ENCODE data around the gene LCA5L. TPM values are rescaled to one million over a fixed set of nuclear protein-coding genes. Genes with fewer than 3 reads are reported as not detected.

LCA5L gene
- polyA plus RNA-seq (0.74 to 0.96 TPM (median 0.94 TPM) in 3 replicates), polyA minus RNA-seq (0.16 to 0.83 TPM in 2 of 3 replicates, not detected in the other)
- 0.87 TPM for polyA plus RNA-seq (2011; ENCODE audit: low read depth)
- 0.92 and 2.1 TPM in 2 replicates for polyA plus RNA-seq (2011; cell fraction: cytosol; rRNA removed)
- 1.1 and 1.4 TPM in 2 replicates for polyA plus RNA-seq (2011; cell fraction: nucleus; rRNA removed)
- polyA plus RNA-seq (2012; ENCODE audit: low replicate concordance), result 0.78 and 1.1 TPM in 2 replicates
- polyA minus RNA-seq (2011; cell fraction: cytosol; rRNA and poly(A)+ RNA removed), result 2.1 TPM
- polyA minus RNA-seq (2011; cell fraction: nucleus; rRNA and poly(A)+ RNA removed), result 0.85 TPM in 1 of 2 replicates, not detected in the other

- H3K4me3 ChIP-seq (ENCODE audit: control insufficient read depth in 2 of 3, extremely low read depth in 1 of 3, insufficient read depth in 2 of 3, low read depth in 1 of 3, low read length in 3 of 3), result peak within 1 kb of the TSS; percentile 77 to 87 (median 79)
- H3K9me3 ChIP-seq (ENCODE audit: control insufficient read depth, low read depth, low read length), result no peaks in the 10 kb centered on the region
- peaks cover 12% of the 10 kb centered on the region for H3K4me1 ChIP-seq (ENCODE audit: control insufficient read depth, extremely low read depth, insufficient read depth, low read length)
- no peak for TF ChIP-seq EZH2 (IDR thresholded peaks at IDR 0.05; ENCODE audit: low read length)
- TF ChIP-seq, protein P1, sequence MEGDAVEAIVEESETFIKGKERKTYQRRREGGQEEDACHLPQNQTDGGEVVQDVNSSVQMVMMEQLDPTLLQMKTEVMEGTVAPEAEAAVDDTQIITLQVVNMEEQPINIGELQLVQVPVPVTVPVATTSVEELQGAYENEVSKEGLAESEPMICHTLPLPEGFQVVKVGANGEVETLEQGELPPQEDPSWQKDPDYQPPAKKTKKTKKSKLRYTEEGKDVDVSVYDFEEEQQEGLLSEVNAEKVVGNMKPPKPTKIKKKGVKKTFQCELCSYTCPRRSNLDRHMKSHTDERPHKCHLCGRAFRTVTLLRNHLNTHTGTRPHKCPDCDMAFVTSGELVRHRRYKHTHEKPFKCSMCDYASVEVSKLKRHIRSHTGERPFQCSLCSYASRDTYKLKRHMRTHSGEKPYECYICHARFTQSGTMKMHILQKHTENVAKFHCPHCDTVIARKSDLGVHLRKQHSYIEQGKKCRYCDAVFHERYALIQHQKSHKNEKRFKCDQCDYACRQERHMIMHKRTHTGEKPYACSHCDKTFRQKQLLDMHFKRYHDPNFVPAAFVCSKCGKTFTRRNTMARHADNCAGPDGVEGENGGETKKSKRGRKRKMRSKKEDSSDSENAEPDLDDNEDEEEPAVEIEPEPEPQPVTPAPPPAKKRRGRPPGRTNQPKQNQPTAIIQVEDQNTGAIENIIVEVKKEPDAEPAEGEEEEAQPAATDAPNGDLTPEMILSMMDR (optimal IDR thresholded peaks at IDR 0.05 in 1 of 3, IDR thresholded peaks at IDR 0.05 in 1 of 3, conservative IDR thresholded peaks at IDR 0.05 in 1 of 3; ENCODE audit: extremely low read depth in 1 of 3, insufficient read depth in 2 of 3, low read length in 3 of 3), result peak in 2 of 3 experiments; percentile 30 to 31
- DNase-seq (ENCODE audit: low read depth, low spot score) (peak; percentile 15), FAIRE-seq (no peak)
- H3K4me2 ChIP-seq (ENCODE audit: control insufficient read depth, extremely low read depth, insufficient read depth, low read depth, low read length), result peak within 1 kb of the TSS; percentile 92
- no peaks in the 10 kb centered on the region for H3K79me2 ChIP-seq (ENCODE audit: control insufficient read depth, insufficient read depth, low read length)
- no peaks in the 10 kb centered on the region for H4K20me1 ChIP-seq (ENCODE audit: control insufficient read depth, extremely low read depth, insufficient read depth, low read length)
- no peaks in the 10 kb centered on the region for H3K9me1 ChIP-seq (ENCODE audit: control insufficient read depth, extremely low read depth, insufficient read depth, low read length)
- H3K27ac ChIP-seq (ENCODE audit: control insufficient read depth, insufficient read depth, low read length), result peak within 1 kb of the TSS; percentile 82
- no peaks in the 10 kb centered on the region for H3K27me3 ChIP-seq (ENCODE audit: control insufficient read depth, extremely low read depth, insufficient read depth, low read length)
- peak within 1 kb of the TSS; percentile 85 for H3K9ac ChIP-seq (ENCODE audit: control insufficient read depth, extremely low read depth, insufficient read depth, low read length)
- H2AFZ ChIP-seq (ENCODE audit: control insufficient read depth, low read length), result peak within 1 kb of the TSS; percentile 98
- dilution Hi-C loops (cut with MboI; ENCODE audit: extremely low pct_ligation_motif_present, low sequenced_read_pairs), result no loop called here
- H3K36me3 ChIP-seq (ENCODE audit: control insufficient read depth in 2 of 2, extremely low read depth in 1 of 2, insufficient read depth in 2 of 2, low read length in 2 of 2), result no peaks in the 10 kb centered on the region
These were observed at the start of gene LCA5L for GRCh38 chr21:39445321-39446269. TSS of gene LCA5L (minus strand) at chr21:39445778. CDS start at chr21:39428493, 17,285 bp downstream.

DNA sequence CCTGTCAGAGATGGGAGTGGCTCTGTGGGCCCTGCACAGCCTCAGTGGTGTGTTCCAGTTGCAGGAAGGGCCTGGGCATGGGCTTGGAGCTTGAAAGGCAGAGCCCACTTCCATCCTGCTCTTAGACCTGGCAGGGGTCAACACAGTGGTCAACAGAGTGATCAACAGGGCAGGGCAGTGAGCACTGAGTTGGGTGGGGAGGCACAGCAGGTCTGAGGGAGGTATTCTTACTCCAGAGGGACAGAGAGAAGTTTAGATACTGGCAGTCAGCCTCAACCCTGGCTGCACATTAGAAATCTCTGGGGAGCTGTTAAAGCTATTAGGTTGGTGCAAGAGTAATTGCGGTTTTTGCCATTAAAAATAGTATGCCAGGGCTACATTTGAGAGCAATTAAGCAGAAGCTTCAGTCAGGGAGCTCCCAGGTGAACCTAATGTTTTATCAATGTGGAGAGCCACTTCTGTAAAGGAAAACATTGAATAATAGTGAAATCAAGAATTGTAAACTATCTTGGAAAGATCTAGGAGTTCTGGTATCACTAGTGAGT is 43.9 kb upstream of the LCA5L start:
- no peak overlapping the region for H3K9ac ChIP-seq (ENCODE audit: control insufficient read depth, extremely low read depth, insufficient read depth, low read length)
- DNase-seq (ENCODE audit: low read depth, low spot score) (no peak), FAIRE-seq (no peak)
- H3K9me3 ChIP-seq (ENCODE audit: control insufficient read depth, low read depth, low read length), result no peaks in the 10 kb centered on the region
- H3K4me3 ChIP-seq (ENCODE audit: control insufficient read depth in 2 of 3, extremely low read depth in 1 of 3, insufficient read depth in 2 of 3, low read depth in 1 of 3, low read length in 3 of 3), result no peak overlapping the region
- TF ChIP-seq EZH2 (IDR thresholded peaks at IDR 0.05; ENCODE audit: low read length), result no peak
- TF ChIP-seq, protein P1 (optimal IDR thresholded peaks at IDR 0.05 in 1 of 3, IDR thresholded peaks at IDR 0.05 in 1 of 3, conservative IDR thresholded peaks at IDR 0.05 in 1 of 3; ENCODE audit: extremely low read depth in 1 of 3, insufficient read depth in 2 of 3, low read length in 3 of 3), result no peak
- no peaks in the 10 kb centered on the region for H3K27me3 ChIP-seq (ENCODE audit: control insufficient read depth, extremely low read depth, insufficient read depth, low read length)
- no peaks in the 10 kb centered on the region for H3K9me1 ChIP-seq (ENCODE audit: control insufficient read depth, extremely low read depth, insufficient read depth, low read length)
- no peak overlapping the region for H2AFZ ChIP-seq (ENCODE audit: control insufficient read depth, low read length)
- no peaks in the 10 kb centered on the region for H3K36me3 ChIP-seq (ENCODE audit: control insufficient read depth in 2 of 2, extremely low read depth in 1 of 2, insufficient read depth in 2 of 2, low read length in 2 of 2)
- H4K20me1 ChIP-seq (ENCODE audit: control insufficient read depth, extremely low read depth, insufficient read depth, low read length), result no peaks in the 10 kb centered on the region
- H3K4me2 ChIP-seq (ENCODE audit: control insufficient read depth, extremely low read depth, insufficient read depth, low read depth, low read length), result no peak overlapping the region
- no peaks in the 10 kb centered on the region for H3K4me1 ChIP-seq (ENCODE audit: control insufficient read depth, extremely low read depth, insufficient read depth, low read length)
- H3K27ac ChIP-seq (ENCODE audit: control insufficient read depth, insufficient read depth, low read length), result no peak overlapping the region
- dilution Hi-C loops (cut with MboI; ENCODE audit: extremely low pct_ligation_motif_present, low sequenced_read_pairs), result no loop called here
- no peaks in the 10 kb centered on the region for H3K79me2 ChIP-seq (ENCODE audit: control insufficient read depth, insufficient read depth, low read length)

All from keratinocyte (primary cell).